GM18511 (cell line): ENCODE measurements around the gene ASCC1.

Experiments used
- ATAC-seq: cut with Tn5 transposase; IDR thresholded peaks from one replicate; pipeline ENCODE4 v1.9.1; 2021; ENCODE audit warnings: mild to moderate bottlenecking, moderate library complexity; ENCODE audit not compliant: unreplicated experiment

ASCC1 gene

DNA sequence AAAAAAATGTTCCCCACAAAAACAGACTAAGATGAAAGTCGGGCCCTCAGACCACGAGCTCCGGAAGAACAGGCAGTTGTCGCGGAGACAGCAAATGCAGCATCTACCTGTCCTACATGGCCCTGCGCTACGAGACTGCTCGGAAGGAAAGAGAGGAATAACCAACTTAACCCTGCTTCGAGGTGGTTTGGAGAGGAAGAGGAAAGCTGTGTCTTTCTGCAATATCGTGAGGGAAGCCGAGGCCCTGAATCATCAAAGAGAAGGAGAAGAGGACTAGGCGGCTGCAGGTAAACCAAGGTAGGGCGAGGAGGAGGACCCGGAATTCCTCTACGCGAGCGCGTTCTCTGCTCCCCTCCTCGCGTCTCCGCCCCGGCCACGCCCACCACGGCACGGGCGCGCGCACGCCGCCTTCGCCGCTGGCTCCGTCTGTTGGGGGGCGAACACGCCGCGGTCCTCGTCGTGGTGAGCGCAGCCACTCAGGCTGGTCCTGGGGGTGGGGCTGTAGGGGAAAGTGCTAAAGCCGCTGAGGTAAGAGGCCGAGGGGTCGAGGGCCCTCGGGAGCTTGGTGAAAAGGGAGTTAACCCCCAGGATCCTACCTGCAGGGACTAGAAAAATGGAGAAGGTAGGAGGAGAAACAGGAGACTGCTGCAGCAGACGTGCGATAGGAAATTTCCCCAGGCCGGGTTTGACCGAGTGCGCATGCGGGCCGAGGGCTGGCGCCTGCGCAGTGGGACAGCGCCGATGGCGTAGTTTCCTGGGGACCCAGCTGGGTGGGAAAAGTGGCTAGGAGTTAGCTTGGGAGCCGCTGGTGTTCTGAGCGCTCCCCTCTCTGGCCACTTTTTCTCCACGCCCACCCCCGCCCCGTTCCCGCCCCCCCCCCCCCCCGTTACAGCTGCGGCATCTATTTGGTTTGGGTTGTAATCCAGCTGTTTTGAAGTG lies at the start of gene ASCC1, which contains the start of gene ANAPC16:
Gene ASCC1, minus strand, starts transcription at position 666 of the 939 bp plus-strand sequence. CDS start 2,978 bp downstream, outside the sequence.
Gene ANAPC16, plus strand, starts transcription at position 402 of the 939 bp plus-strand sequence. CDS start 7,903 bp downstream, outside the sequence.
- peak; percentile 78 for ATAC-seq

GRCh38 chr10:72265508-72265907 lies 49.4 kb upstream of the ASCC1 start:
- ATAC-seq: no peak

DNA sequence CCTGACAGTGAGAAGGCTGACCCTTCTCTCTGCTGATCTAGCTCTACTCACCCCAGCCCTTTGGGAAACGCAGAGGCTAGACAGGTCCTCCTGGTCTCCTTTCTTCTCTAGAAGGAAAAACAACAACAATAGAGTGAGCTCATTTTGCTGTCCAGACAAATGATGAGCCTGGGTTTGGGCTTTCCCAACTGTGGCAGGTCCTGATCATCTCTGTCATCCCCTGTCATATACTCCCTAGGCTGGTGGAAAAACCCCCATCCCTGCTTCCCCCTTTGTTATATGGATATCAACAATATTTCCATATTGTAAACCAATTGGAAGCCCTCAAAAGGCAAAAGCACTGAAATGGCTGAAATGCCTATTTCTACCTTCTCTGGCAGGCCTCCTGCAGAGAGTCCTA lies 48.5 kb upstream of the ASCC1 start:
- ATAC-seq: no peak

DNA sequence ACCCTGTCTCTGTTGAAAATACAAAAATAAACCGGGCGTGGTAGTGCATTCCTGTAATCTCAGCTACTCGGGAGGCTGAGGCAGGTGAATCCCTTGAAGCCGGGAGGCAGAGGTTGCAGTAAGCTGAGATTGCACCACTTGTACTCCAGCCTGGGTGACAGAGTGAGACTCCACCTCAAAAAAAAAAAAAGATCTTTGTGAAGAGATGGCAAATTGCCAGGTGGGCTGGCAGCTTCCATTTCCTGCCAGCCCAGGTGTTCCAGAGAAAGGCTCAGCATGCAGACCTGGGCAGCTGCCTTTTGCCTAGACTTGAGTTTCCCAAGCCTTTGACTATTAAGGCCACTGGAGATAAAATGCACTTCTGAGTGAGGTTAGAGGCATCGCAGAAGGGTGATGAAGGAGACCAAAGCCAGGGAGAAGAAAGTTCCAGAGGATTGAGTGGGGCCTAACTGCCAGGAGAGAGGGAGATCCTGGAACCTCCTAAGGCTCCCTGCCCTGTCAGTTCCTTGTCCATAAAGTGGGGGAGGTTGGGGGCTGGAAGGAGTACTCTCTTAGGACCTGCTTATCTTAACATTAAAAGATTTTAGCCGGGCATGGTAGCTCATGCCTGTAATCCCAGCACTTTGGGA lies 47.7 kb upstream of the ASCC1 start:
- no peak for ATAC-seq

GRCh38 chr10:72261784-72262404 lies 45.8 kb upstream of the ASCC1 start:
- ATAC-seq: peak; percentile 8

DNA sequence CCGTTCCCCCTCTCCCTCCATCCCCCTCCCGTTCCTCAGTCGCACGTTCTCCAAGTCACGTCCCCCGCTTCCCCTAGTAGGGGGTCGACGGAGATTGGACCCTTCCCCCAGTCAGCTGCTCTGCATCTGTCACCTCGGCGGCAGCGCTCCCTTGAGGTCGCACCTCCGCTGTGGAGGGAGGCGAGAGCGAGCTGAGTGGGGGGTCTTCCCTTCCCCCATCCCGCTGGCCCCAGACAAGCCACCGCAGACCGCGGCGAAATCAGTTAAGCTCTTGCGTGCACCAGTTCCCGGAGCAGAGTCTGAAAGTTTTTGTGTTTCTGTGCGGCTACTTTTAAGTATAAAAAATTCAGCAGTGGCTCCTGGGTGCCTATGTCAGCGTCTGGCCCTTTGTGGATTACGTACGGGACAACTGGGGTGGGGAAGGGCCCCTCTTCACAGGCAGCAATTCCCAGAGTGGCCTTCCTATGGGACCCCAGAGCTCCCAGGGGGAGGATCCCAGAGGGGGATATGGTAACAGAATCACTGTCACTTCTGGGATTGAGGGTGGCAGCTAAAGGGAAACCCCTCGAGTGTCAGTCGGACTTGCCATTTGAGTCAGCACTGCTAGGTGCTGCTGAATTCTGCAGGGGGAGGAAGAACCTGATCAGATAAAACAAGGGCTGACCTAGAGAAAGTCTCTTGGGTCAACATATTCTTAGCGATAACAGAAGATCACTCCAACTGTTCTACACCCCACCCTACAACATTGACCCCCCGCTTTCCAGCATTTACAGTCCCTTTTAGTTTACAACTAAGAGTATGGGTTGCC lies 45.1 kb upstream of the ASCC1 start:
- ATAC-seq: peak; percentile 66

DNA sequence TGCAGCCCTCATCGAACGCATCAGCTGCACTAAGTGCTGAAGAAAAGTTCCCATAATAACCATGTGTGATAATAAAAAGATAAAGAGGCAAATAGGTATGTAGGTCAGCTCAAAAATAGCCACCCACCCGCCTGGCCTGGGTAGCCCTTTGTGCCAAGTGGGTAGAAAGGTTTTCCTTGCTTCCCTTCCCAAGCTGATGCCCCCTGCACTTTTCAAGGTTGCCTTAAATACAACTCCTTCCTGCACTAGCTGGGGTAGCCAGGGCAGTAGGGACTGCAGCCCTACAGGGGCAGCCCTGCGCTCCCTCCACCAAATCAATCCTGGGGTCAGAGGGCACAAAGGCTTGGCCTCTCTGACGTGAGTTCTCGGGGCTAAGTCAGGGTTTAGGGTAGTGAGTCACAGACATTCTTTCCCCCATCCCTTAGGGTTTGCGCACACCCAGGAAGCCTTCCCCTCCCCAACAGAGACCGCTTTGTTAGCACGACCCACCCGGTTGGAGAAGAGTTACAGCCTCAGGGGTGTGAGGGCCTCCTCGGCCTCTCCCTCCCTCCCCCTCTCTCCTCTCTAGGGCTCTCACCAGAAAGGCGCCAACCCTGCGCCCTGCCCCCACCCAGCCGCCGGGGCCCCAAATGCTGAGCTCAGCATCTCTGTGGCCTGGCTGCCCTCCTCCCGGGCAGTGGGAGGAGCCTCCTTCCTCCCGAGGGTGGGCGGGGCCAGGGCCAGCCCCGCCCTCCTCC lies 44.3 kb upstream of the ASCC1 start:
- peak; percentile 66 for ATAC-seq

- ATAC-seq: no peak
Measured at GRCh38 chr10:72259491-72260238, 43.6 kb upstream of the ASCC1 start.

DNA sequence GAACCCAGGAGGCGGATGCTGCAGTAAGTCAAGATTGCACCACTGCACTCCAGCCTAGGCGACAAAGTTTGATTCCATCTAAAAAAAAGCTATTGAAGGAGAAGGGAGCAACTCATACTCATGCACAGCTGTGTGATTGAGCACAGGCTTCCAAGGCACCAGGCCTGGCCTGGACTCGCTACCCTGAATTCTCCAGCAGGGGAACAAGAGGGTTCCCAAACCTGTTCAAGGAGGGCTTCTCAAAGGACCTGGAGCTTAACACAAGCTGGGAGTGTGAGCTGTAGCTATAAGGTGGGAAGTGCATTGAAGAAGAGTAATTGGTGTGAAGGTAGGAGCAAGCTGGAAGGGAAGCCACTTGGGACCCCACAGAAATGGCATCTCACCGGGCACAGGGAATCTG lies 42.5 kb upstream of the ASCC1 start:
- ATAC-seq: no peak

DNA sequence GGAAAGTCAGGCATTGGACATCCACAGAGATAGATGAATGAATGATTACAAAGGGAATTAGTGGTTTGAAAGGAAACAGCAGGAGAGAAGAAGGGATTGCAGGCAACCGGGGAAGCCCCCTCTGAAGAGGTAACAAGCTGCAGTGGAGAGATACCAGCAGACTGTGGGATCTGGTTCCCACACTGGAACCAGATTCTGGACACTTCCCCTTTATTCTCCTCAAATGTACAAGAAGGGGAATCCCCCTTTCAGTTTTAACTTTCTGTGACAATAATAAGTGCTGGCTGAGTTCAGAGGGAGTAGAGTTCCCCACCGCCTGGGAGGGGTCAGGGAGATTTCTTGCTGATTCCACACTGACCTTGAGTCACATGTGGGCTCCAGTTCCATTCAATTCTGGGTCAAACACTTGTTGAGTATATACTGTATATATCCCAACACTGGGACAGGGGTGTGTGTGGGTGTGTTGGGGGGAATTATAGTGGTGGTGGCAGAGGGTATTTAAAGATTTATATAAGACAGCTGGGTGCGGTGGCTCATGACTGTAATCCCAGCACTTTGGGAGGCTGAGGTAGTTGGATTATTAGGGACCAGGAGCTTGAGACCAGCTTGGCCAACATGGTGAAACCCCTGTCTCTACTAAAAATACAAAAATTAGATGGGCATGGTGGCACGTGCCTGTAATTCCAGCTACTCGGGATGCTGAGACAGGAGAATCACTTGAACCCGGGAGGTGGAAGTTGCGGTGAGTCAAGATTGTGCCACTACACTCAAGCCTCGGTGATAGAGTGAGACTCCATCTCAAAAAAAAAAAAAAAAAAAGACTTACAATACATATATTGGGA lies 41.2 kb upstream of the ASCC1 start:
- ATAC-seq: no peak

DNA sequence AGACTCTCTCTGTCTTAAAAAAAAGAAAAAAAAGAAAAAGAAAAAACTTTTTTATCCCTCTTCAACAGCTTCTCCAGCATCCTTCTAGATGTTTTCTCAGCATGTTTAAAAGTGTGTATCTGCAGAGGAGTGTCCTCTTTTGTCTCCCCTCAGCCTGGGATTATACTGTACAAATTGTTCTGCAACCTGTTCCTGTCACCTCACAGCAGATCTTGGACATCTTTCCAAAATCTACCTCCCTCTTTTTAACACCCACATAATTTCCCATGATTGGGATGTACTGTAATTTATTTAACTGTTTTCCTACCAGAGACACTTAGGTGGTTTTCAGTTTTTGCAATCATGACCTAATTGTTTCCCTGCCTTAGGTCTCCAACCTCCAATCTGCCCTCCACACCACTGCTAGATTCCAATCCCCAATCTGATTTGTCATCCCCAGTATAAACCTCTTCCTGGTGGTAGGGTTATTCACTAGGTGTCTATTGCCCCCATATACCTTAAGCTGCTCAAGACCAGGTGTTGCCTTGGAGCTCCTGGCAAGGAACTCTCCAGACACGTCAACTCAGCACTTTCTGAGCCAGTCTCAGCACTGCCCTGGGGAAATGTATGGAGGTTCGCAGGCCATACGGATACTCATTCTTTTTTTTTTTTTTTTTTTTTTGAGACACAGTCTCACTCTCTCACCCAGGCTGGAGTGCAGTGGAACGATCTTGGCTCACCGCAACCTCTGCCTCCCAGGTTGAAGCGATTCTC lies 40.1 kb upstream of the ASCC1 start:
- no peak for ATAC-seq

GRCh38 chr10:72254813-72255568 lies 38.9 kb upstream of the ASCC1 start:
- ATAC-seq: no peak

DNA sequence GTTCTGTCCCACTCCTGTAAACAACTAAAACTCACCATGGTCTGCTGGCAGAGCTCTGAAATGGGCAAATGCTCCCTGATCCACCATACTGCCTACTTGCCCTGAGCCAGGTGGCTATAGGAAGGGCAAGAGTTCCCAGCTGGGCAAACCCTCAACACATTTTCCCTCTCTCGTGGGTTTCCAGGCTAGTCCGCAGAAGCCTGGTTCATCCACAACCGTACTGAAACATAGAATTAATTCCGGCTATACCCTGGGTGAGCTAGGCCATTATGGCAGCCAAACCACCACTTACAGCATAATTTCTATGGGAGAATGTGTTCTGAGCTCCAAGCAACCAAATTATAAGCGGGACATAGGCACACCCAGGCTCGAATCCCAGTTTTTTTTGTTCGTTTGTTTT lies 37.5 kb upstream of the ASCC1 start:
- ATAC-seq: no peak

GRCh38 chr10:72252972-72253371 lies 36.9 kb upstream of the ASCC1 start:
- no peak for ATAC-seq

GRCh38 chr10:72251635-72252034 lies 35.6 kb upstream of the ASCC1 start:
- no peak for ATAC-seq

- no peak for ATAC-seq
Measured at GRCh38 chr10:72250666-72251065, 34.6 kb upstream of the ASCC1 start.
